Measurements from ENCODE around the gene TPST1.

The TPST1 gene

GRCh38 chr7:66182920-66183319 lies 22.2 kb upstream of the TPST1 start:
- no peaks in the 10 kb centered on the region for H3K79me2 ChIP-seq (ENCODE audit: low read length)
- H4K20me1 ChIP-seq (ENCODE audit: insufficient read depth, low read length) = no peaks in the 10 kb centered on the region
- H3K9ac ChIP-seq (ENCODE audit: low read length) = no peak overlapping the region
- H3K4me1 ChIP-seq (ENCODE audit: low read length) = peaks cover 5% of the 10 kb centered on the region
- H2AFZ ChIP-seq (ENCODE audit: low read depth, low read length) = no peak overlapping the region
- H3K9me3 ChIP-seq (ENCODE audit: insufficient read depth, low read length) = 0 out of 2 replicates have a peak, but pooled peaks cover 4% of the 10 kb centered on the region
- no peak overlapping the region for H3K4me3 ChIP-seq (ENCODE audit: low read length)
- no peaks in the 10 kb centered on the region for H3K27me3 ChIP-seq (ENCODE audit: low read depth, low read length)
- no peak overlapping the region for H3K4me2 ChIP-seq (ENCODE audit: low read length)
- H3K27ac ChIP-seq (ENCODE audit: low read length) = no peak overlapping the region
- TF ChIP-seq, protein P1, sequence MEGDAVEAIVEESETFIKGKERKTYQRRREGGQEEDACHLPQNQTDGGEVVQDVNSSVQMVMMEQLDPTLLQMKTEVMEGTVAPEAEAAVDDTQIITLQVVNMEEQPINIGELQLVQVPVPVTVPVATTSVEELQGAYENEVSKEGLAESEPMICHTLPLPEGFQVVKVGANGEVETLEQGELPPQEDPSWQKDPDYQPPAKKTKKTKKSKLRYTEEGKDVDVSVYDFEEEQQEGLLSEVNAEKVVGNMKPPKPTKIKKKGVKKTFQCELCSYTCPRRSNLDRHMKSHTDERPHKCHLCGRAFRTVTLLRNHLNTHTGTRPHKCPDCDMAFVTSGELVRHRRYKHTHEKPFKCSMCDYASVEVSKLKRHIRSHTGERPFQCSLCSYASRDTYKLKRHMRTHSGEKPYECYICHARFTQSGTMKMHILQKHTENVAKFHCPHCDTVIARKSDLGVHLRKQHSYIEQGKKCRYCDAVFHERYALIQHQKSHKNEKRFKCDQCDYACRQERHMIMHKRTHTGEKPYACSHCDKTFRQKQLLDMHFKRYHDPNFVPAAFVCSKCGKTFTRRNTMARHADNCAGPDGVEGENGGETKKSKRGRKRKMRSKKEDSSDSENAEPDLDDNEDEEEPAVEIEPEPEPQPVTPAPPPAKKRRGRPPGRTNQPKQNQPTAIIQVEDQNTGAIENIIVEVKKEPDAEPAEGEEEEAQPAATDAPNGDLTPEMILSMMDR (IDR thresholded peaks at IDR 0.05; ENCODE audit: low read depth, low read length) = no peak
- no peak for TF ChIP-seq EZH2phosphoT487 (IDR thresholded peaks at IDR 0.05; ENCODE audit: low read depth)
- no peaks in the 10 kb centered on the region for H3K36me3 ChIP-seq (replicated peaks; ENCODE audit: low read depth, low read length)

- Histone ChIP-seq H3K36me3 (replicated peaks; ENCODE audit: low read depth, low read length) (no peaks in the 10 kb centered on the region), H3K9me3 (ENCODE audit: insufficient read depth, low read length) (0 out of 2 replicates have a peak, but pooled peaks cover 4% of the 10 kb centered on the region), H4K20me1 (ENCODE audit: insufficient read depth, low read length) (no peaks in the 10 kb centered on the region), H3K4me1 (ENCODE audit: low read length) (peaks cover 5% of the 10 kb centered on the region), H3K27ac (ENCODE audit: low read length) (no peak overlapping the region), H3K4me2 (ENCODE audit: low read length) (no peak overlapping the region), H3K4me3 (ENCODE audit: low read length) (no peak overlapping the region), H3K9ac (ENCODE audit: low read length) (no peak overlapping the region), H3K27me3 (ENCODE audit: low read depth, low read length) (no peaks in the 10 kb centered on the region), H2AFZ (ENCODE audit: low read depth, low read length) (no peak overlapping the region), H3K79me2 (ENCODE audit: low read length) (no peaks in the 10 kb centered on the region)
- TF ChIP-seq, protein P1 (IDR thresholded peaks at IDR 0.05; ENCODE audit: low read depth, low read length) = no peak
- no peak for TF ChIP-seq EZH2phosphoT487 (IDR thresholded peaks at IDR 0.05; ENCODE audit: low read depth)
These were observed 21.4 kb upstream of the TPST1 start for GRCh38 chr7:66183700-66184099.

GRCh38 chr7:66185680-66186187 lies 19.4 kb upstream of the TPST1 start:
- no peak for TF ChIP-seq EZH2phosphoT487 (IDR thresholded peaks at IDR 0.05; ENCODE audit: low read depth)
- TF ChIP-seq, protein P1 (IDR thresholded peaks at IDR 0.05; ENCODE audit: low read depth, low read length) = no peak
- Histone ChIP-seq H3K4me3 (ENCODE audit: low read length) (no peak overlapping the region), H4K20me1 (ENCODE audit: insufficient read depth, low read length) (no peaks in the 10 kb centered on the region), H3K9me3 (ENCODE audit: insufficient read depth, low read length) (0 out of 2 replicates have a peak, but pooled peaks cover 4% of the 10 kb centered on the region), H3K27me3 (ENCODE audit: low read depth, low read length) (no peaks in the 10 kb centered on the region), H3K36me3 (replicated peaks; ENCODE audit: low read depth, low read length) (no peaks in the 10 kb centered on the region), H3K4me1 (ENCODE audit: low read length) (peaks cover 5% of the 10 kb centered on the region), H3K27ac (ENCODE audit: low read length) (no peak overlapping the region), H3K79me2 (ENCODE audit: low read length) (no peaks in the 10 kb centered on the region), H3K4me2 (ENCODE audit: low read length) (no peak overlapping the region), H2AFZ (ENCODE audit: low read depth, low read length) (no peak overlapping the region), H3K9ac (ENCODE audit: low read length) (no peak overlapping the region)

GRCh38 chr7:66186991-66187390 lies 18.1 kb upstream of the TPST1 start:
- TF ChIP-seq EZH2phosphoT487 (IDR thresholded peaks at IDR 0.05; ENCODE audit: low read depth) = no peak
- TF ChIP-seq, protein P1 (IDR thresholded peaks at IDR 0.05; ENCODE audit: low read depth, low read length) = no peak

More at GRCh38 chr7:66186991-66187390, 18.1 kb upstream of the TPST1 start:
- Histone ChIP-seq H3K4me2 (ENCODE audit: low read length) (no peak overlapping the region), H3K9me3 (ENCODE audit: insufficient read depth, low read length) (0 out of 2 replicates have a peak, but pooled peaks cover 4% of the 10 kb centered on the region), H3K4me3 (ENCODE audit: low read length) (no peak overlapping the region), H3K36me3 (replicated peaks; ENCODE audit: low read depth, low read length) (no peaks in the 10 kb centered on the region), H3K4me1 (ENCODE audit: low read length) (peaks cover 5% of the 10 kb centered on the region), H3K79me2 (ENCODE audit: low read length) (no peaks in the 10 kb centered on the region), H3K9ac (ENCODE audit: low read length) (no peak overlapping the region), H4K20me1 (ENCODE audit: insufficient read depth, low read length) (no peaks in the 10 kb centered on the region), H3K27me3 (ENCODE audit: low read depth, low read length) (no peaks in the 10 kb centered on the region), H2AFZ (ENCODE audit: low read depth, low read length) (no peak overlapping the region), H3K27ac (ENCODE audit: low read length) (no peak overlapping the region)
